NCI-H524 (cell line): ENCODE results near the gene SMPD4.
"Not testable (repeated sequence)": the region's sequence is repeated elsewhere in the genome, so short reads cannot be mapped to it uniquely, and the experiment has no call there.

ENCODE experiments used
- DNase-seq, 2 experiments: peaks; one replicate each; lab custom pipeline; 2025; lab: John Stamatoyannopoulos, UW

Gene SMPD4

DNA sequence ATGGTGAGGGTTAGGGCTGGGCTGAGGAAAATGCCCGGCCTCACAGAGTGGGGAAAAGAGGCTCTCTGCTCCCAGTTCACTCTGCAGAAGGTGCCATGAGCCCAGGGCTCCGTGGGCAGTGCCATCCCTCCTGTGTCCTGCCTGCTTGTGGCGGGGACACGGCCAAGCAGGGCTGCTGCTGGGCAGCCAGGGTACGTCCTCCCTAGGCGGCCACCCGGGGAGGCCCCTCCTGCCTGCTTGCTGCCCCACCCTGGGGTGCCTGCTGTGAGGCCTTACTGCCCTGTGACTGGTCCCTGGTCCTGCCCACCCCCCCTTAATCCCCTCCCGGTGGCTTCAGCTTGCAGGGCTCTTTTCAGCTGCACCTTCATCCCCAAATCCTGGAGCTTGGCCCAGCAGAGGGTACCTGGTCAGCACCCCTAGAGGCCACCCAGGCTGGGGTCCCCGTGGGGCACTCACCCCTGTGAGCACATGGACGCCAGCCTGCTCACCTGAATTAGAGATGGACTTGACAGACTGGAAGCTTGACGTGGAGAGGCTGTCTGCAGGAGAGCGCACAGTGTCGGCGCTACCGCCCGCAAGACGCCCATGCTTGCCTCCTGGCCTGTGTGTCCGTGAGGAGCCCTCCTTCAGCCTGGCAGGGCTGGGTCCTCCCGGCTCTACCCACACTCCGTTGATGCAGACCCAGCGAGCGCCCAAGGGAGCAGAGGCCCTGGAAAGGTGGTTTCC, 39.6 kb downstream of the SMPD4 start:
- not testable (repeated sequence) for DNase-seq

DNA sequence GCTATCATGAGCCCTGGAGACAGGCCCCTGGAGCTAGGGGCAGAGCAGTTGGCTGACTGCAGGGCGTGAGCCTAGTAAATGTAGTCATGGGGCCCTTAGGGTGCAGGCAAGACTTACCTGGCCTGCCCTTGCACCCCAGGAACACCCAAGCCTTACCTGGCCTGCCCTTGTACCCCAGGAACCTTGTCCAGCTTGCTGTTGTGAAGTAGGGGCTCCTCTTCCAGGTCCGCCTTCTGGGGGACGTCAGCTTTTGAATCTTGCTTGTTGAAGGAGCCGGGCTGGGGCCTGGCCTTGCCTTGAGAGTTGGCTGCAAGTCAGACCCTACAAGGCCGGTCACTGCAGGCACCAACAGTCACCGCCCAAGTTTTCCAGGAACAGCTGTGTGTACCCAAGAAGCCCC, 40.4 kb downstream of the SMPD4 start:
- DNase-seq = not testable (repeated sequence)

GRCh38 chr2:130140516-130140915, 40.9 kb downstream of the SMPD4 start:
- DNase-seq = not testable (repeated sequence)

DNA sequence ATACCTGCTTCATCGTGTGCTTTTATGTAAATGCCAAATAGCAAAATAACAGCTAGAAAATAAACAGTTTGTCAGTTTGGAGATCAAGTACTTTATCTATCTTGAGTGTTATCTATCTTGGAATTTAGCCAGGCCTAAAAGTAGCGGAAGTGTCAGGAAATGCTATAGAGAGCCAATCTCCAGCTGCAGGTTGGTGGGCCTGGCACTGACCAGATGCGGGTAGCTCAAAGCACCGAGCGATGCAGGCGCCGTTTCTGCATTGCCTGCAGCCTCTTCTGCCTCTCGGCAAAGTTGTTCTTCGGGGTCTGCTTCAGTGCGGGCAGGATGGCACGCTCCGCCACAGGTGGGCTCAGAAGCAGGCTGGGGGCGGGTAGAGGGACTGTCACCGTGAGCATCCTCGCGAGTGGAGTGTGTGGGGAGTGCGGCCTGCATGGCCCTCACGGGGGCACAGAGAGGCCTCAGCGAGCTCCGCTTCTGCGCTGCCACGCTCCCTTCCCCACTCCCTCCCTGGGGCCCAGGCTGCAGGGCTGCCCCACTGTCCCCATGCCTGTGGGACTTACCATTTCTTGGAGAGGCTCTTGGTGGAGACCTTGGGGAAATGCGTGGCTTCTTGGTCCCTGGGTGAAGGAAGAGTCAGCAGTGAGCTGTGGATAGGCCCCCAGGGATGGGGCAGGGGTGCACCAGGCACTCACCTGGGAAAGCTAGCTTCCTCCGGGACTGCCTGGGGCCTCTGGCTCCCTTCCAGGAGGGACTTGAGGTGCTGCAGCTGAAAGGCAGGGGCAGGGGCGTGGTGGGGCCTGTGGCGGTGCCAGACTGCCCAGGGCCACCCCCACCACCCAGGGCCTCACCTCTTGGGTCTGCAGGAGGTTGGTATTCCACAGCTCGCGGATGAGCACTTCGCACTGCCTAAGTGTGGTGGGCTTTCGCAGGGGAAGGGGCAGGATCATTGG, 41.8 kb downstream of the SMPD4 start:
- not testable (repeated sequence) for DNase-seq

DNA sequence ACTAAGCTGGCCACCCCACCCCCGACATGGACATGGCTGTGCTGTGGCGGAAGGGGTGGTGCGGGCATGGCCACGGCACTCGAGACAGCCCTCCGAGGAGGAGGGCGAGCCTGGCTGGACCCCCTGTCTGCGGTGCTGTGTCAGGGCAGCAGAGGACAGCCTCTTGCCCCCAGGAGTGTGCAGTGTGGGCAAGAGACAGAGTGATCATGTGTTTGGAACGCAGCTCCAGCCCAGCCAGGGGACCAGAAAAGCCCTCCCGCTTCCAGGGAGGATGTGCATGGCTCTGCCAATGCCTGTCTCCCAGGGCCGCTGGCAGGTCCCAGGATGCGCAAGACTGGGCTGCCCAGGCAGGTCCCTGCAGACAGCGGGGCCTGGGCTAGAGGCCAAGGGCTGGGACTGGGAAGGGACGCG, 42.6 kb downstream of the SMPD4 start:
- DNase-seq = not testable (repeated sequence)

DNA sequence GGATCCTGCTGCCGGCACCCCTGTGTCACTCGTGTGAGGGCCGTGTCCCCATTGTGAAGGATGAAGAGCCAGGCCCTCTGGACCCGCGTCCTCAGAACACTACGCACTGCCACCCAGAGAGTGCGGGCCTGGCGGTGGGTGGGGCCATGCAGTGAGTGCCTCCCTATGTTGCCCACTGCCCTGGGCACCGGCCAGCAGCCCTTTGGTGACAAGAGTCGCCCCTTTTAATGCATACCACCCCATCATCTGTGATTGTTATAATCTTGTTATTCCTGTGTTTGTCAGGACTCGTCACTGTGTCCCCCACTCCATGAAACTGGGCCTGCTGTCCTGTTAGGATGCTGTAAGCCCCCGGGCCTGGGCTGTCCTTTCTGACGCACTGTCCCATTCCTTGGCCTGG, 43.1 kb downstream of the SMPD4 start:
- DNase-seq = not testable (repeated sequence)

DNA sequence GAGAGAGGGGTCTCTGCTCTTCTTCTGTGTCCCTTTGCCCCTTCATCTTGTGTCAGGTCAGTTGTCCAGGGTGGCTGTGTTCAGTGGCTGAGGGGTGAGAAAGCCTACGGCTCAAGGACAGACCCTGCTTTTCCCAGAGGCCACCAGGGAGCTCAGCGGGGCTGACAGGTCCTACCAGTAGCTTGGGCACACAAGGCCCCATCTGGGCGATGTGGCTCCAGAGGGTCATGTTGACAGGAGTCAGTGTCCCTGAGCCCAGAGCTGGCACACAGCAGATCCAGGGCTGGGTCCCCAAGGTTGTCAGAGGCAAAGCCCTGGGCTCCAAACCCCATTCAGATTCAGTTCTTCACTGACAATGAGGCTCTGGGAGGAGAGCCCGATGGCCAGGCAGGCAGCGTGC, 44.3 kb downstream of the SMPD4 start:
- DNase-seq = not testable (repeated sequence)

- DNase-seq = not testable (repeated sequence)
Observed at GRCh38 chr2:130136546-130136945, 44.9 kb downstream of the SMPD4 start.

GRCh38 chr2:130135692-130136541, 45.5 kb downstream of the SMPD4 start:
- no peak for DNase-seq

- peak in 1 of 2 experiments; percentile 53 for DNase-seq
Observed at GRCh38 chr2:130129120-130129829, 52.1 kb downstream of the SMPD4 start, which contains the start of gene POTEF. POTEF (minus strand) TSS chr2:130129222; CDS start chr2:130120515, 8,707 bp downstream.

DNA sequence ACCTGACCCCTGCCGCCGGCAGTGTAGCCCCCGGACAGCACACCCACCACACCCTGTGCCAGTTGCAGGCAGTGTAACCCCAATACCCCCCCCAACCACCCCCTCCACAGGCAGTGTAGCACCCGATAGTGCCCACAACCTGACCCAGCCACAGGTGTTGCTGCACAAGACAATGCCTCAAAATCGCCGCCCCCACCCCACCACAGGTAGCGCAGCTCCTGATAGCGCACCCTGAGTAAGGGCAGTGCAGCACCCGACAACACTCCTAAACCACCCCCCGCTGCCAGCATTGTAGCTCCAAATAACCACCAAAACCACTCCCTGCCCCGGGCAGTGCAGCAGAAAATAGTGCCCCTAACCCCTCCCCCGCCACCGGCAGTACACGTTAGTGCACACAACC, 52.9 kb downstream of the SMPD4 start:
- DNase-seq = not testable (repeated sequence)

- DNase-seq = not testable (repeated sequence)
Observed at GRCh38 chr2:130127726-130128125, 53.7 kb downstream of the SMPD4 start.

- DNase-seq = not testable (repeated sequence)
Observed at GRCh38 chr2:130120924-130121323, 60.5 kb downstream of the SMPD4 start.

DNA sequence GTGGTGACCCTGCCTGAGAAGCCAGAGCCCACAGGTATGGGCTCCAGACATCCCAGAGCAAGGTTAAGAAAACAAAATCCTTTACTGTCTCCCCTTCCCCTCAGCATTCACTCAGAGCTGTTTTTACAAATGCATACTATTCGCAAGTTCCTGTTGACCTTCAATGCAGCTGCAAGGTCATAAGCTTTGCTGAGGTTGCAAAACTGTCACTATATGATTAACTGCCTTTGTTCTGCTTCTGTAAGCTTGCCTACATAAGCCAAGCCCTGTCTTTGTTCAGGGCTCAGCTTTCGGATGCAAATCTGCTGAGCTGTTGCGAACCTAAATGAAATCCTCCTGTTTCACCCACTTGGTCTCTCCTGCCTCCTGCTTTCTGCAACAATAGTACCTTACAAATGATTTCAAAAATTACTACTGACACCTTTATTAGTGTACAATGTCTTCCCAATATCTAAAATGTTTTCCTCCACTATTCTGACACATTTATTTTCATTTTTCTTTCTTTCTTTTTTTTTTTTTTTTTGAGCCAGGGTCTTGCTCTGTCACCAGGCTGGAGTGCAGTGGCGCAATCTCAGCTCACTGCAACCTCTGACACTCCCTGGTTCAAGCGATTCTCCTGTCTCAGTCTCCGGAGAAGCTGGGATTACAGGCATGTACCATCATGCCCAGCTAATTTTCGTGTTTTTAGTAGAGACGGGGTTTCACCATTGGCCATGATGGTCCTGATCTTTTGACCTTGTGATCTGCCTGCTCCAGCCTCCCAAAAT, 78.6 kb downstream of the SMPD4 start:
- not testable (repeated sequence) for DNase-seq
